Transverse colon (tissue), 4 donors: ENCODE data around the gene ARHGEF40. TPM values are rescaled to one million over a fixed set of nuclear protein-coding genes. Genes with fewer than 3 reads are reported as not detected.

ENCODE experiments used
- DNase-seq: peaks from one replicate; pipeline ENCODE4 v3.0.0-alpha.2; 2019
- H3K27ac ChIP-seq, 4 donors: fragments of 200-600 bp; sonication (generic); 2 replicates each; pipeline ENCODE4 v1.5.1; 2016 to 2018; ENCODE audit warnings: inconsistent platforms in 4 of 4
- H3K27me3 ChIP-seq: fragments of 200-600 bp; sonication (generic); 2 replicates; pipeline ENCODE4 v1.5.1; 2017; ENCODE audit warnings: inconsistent platforms
- H3K36me3 ChIP-seq, 4 donors: fragments of 200-600 bp; sonication (generic); 2 replicates each; pipeline ENCODE4 v1.5.1; 2017 to 2019; ENCODE audit warnings: inconsistent platforms in 4 of 4
- H3K4me1 ChIP-seq, 4 donors: fragments of 200-600 bp; sonication (generic); 2 replicates each; pipeline ENCODE4 v1.5.1; 2017 to 2020; ENCODE audit warnings: inconsistent platforms in 4 of 4
- H3K4me3 ChIP-seq, 4 donors: fragments of 200-600 bp; sonication (generic); 1 replicate in 1 of 4; 2 replicates in 3 of 4; pipeline versions ENCODE4 v1.5.1 to v1.6.1; 2017 to 2019; ENCODE audit warnings: inconsistent platforms in 4 of 4
- H3K9me3 ChIP-seq, 2 donors: fragments of 200-600 bp; sonication (generic); 2 replicates each; pipeline ENCODE4 v1.5.1; 2017 to 2019; ENCODE audit warnings: inconsistent platforms in 2 of 2
- EP300 ChIP-seq: sonication (generic); formaldehyde crosslinking; IDR thresholded peaks from one replicate; pipeline ENCODE4 v1.6.1; 2017; ENCODE audit warnings: antibody characterized with exemption, low read depth
- POLR2A ChIP-seq: fragments of 450-650 bp; IDR thresholded peaks from one replicate; pipeline ENCODE4 v1.6.1; 2016; ENCODE audit warnings: antibody characterized with exemption, mild to moderate bottlenecking, moderate library complexity
- POLR2AphosphoS5 ChIP-seq, 3 donors: sonication (generic); formaldehyde crosslinking; IDR thresholded peaks; one replicate each; pipeline ENCODE4 v1.6.1; 2016; ENCODE audit warnings: antibody characterized with exemption in 3 of 3
- WGBS, 2 donors: methylation state at CpG; one replicate each; pipeline ENCODE4 v1.1.5; 2018; ENCODE audit warnings: low coverage in 1 of 2; 5-methylcytosine and 5-hydroxymethylcytosine counted together
- in situ Hi-C, 4 donors: fragments of 200-750 bp; cut with MboI; loops; one replicate each; pipeline versions ENCODE4 v1.15.0 to v1.15.1; 2017; ENCODE audit warnings: low sequenced_read_pairs in 3 of 4, low pct_ligation_motif_present in 1 of 4, low pct_unique_long_range_greater_than_20kb in 1 of 4
- intact Hi-C: fragments of 100-400 bp; cut with DNase I; formaldehyde crosslinking; loops from one replicate; pipeline ENCODE4 v1.15.1; 2023; ENCODE audit warnings: low total_unique reads
- small RNA-seq, 4 donors: library from RNA; depleted of rRNA; stranded (forward); fragments of <200 nt; gene quantifications; one replicate each; pipeline ENCODE3, GENCODE V24; 2016
- total RNA-seq, 4 donors: library from RNA; depleted of rRNA; stranded (reverse); fragments of >200 nt; gene quantifications; one replicate each; pipeline ENCODE4 v1.1.0, GENCODE V29; 2016
- TF ChIP-seq, protein P1 (sequence below), 5 experiments: fragments of 200-600 bp in 3 of 5; fragments of 450-650 bp in 2 of 5; sonication (generic) in 3 of 5; IDR thresholded peaks; 1 replicate in 2 of 5; 2 replicates in 3 of 5; pipeline ENCODE4 v1.5.1; 2016 to 2017; ENCODE audit warnings: antibody characterized with exemption in 5 of 5, inconsistent platforms in 3 of 5, mild to moderate bottlenecking in 2 of 5, moderate library complexity in 1 of 5

Gene ARHGEF40
- total RNA-seq, 4 donors from 2014 or later, result 55.6 to 138 (median 62.2) TPM

DNA sequence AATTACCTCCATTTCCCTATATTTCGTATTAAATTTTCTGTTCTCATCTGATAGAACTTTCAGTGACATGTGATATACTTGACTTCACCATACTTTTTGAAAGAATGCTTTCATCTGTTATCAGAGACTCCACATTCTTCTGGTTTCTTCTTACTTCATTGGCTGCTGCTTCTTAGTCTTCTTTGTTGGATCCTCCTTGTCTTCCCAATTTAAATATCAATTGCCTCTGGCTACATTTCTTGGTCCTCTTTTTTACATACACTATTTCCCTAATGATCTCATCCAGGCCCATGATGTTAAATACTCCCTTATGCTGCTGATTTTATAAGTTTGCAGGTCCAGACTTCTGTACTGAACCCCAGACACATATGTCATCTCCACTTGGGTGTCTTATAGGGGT is 63.8 kb downstream of the ARHGEF40 start:
- Histone ChIP-seq H3K27me3 (no peaks in the 10 kb centered on the region), H3K36me3 (no peaks in the 10 kb centered on the region), H3K4me1 (no peaks in the 10 kb centered on the region), H3K27ac (no peak overlapping the region), H3K4me3 (no peak overlapping the region), H3K9me3 (no peaks in the 10 kb centered on the region)
- intact Hi-C loops, result no loop called here
- no peak for DNase-seq
- in situ Hi-C loops, result no loop called here
- TF ChIP-seq, protein P1, sequence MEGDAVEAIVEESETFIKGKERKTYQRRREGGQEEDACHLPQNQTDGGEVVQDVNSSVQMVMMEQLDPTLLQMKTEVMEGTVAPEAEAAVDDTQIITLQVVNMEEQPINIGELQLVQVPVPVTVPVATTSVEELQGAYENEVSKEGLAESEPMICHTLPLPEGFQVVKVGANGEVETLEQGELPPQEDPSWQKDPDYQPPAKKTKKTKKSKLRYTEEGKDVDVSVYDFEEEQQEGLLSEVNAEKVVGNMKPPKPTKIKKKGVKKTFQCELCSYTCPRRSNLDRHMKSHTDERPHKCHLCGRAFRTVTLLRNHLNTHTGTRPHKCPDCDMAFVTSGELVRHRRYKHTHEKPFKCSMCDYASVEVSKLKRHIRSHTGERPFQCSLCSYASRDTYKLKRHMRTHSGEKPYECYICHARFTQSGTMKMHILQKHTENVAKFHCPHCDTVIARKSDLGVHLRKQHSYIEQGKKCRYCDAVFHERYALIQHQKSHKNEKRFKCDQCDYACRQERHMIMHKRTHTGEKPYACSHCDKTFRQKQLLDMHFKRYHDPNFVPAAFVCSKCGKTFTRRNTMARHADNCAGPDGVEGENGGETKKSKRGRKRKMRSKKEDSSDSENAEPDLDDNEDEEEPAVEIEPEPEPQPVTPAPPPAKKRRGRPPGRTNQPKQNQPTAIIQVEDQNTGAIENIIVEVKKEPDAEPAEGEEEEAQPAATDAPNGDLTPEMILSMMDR (IDR thresholded peaks at IDR 0.05), result no peak
- no peak for TF ChIP-seq POLR2AphosphoS5 (IDR thresholded peaks at IDR 0.05)
- no peak for TF ChIP-seq POLR2A
- no peak for TF ChIP-seq EP300
- 63 to 75% methylated on average over 1 of the region's 1 CpG for WGBS, 2 donors

DNA sequence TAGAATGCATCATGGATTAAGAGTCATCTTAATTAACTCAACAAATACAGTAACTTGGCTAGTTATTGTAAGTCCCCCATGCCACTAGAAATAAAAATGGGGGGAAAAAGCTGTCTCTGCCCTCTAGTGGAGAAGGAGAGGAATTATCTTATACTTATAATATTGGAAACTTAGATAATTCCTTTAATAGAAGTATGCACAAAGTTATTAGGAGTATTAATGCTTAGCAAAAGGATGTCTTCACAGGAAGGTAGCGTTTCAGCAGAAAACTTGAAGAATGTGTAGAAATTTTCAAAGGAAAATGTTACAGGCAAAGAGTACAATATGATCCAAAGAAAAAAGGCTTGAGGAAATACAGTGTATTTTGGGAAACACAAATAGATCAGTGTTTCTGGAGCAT is 65.9 kb downstream of the ARHGEF40 start:
- no peaks in the 10 kb centered on the region for H3K4me1 ChIP-seq
- H3K27me3 ChIP-seq, result no peaks in the 10 kb centered on the region
- TF ChIP-seq, protein P1 (IDR thresholded peaks at IDR 0.05), result peak; percentile 38 to 62 (median 56)
- no peak for TF ChIP-seq EP300
- no peak for TF ChIP-seq POLR2A
- TF ChIP-seq POLR2AphosphoS5 (IDR thresholded peaks at IDR 0.05), result no peak
- H3K4me3 ChIP-seq, result no peak overlapping the region
- no peak overlapping the region for H3K27ac ChIP-seq
- WGBS, 2 donors, result 25 to 36% methylated on average over 1 of the region's 1 CpG
- in situ Hi-C loops (no loop called here), intact Hi-C loops (no loop called here)
- no peaks in the 10 kb centered on the region for H3K9me3 ChIP-seq
- DNase-seq, result no peak
- no peaks in the 10 kb centered on the region for H3K36me3 ChIP-seq

Small RNA genes lying within 50 kb of the gene (small RNA-seq; reads per million reads assigned to genes)
- gene RNU6-252P, result 0 reads per million in 4 donors

Other genes with a start within 250 kb of the ARHGEF40 start
- gene RNASE3, start 178.9 kb upstream of the ARHGEF40 start, total RNA-seq, result not detected
- gene RNASE2, start 114.8 kb upstream of the ARHGEF40 start, total RNA-seq, result 1 to 10 TPM in 1 of 4 donors, not detected in 3; 2.7 TPM
- gene METTL17, start 80.3 kb upstream of the ARHGEF40 start, total RNA-seq, result 100 to 1,000 TPM in 2 of 4 donors, 10 to 100 TPM in 2; 74.8 to 124 (median 108) TPM
- 1 to 10 TPM in 1 of 4 donors, under 1 TPM in 1, not detected in 2; 0.82 to 1.4 TPM for gene SLC39A2, start 71.0 kb upstream of the ARHGEF40 start, total RNA-seq
- 100 to 1,000 TPM; 144 to 275 (median 192) TPM for gene NDRG2, start 45.2 kb upstream of the ARHGEF40 start, total RNA-seq
- gene TPPP2, start 40.1 kb upstream of the ARHGEF40 start, total RNA-seq, result not detected
- gene RNASE13, start 35.5 kb upstream of the ARHGEF40 start, total RNA-seq, result not detected
- under 1 TPM in 1 of 4 donors, not detected in 3; 0.48 TPM for gene RNASE7, start 27.9 kb upstream of the ARHGEF40 start, total RNA-seq
- not detected for gene RNASE8, start 12.5 kb upstream of the ARHGEF40 start, total RNA-seq
- gene ZNF219, start 28.4 kb downstream of the ARHGEF40 start, total RNA-seq, result 100 to 1,000 TPM in 2 of 4 donors, 10 to 100 TPM in 2; 68.4 to 135 (median 94.5) TPM
- 10 to 100 TPM; 13.1 to 63.7 (median 41.9) TPM for gene TMEM253, start 30.8 kb downstream of the ARHGEF40 start, total RNA-seq
- gene OR5AU1, start 85.8 kb downstream of the ARHGEF40 start, total RNA-seq, result not detected
- 100 to 1,000 TPM; 192 to 343 (median 212) TPM for gene HNRNPC, start 199.1 kb downstream of the ARHGEF40 start, total RNA-seq
- under 1 TPM in 2 of 4 donors, not detected in 2; 0.27 to 0.48 TPM for gene RPGRIP1, start 209.8 kb downstream of the ARHGEF40 start, total RNA-seq